ENCODE measurements around the gene LRP1. TPM values are rescaled to one million over a fixed set of nuclear protein-coding genes. Genes with fewer than 3 reads are reported as not detected.
"Not testable (repeated sequence)": the region's sequence is repeated elsewhere in the genome, so short reads cannot be mapped to it uniquely, and the experiment has no call there.

The LRP1 gene
- polyA plus RNA-seq, 1 donor (not counting 4 experiments of a cell fraction or from before 2014, with no cell fraction given), result 4.9 TPM

DNA sequence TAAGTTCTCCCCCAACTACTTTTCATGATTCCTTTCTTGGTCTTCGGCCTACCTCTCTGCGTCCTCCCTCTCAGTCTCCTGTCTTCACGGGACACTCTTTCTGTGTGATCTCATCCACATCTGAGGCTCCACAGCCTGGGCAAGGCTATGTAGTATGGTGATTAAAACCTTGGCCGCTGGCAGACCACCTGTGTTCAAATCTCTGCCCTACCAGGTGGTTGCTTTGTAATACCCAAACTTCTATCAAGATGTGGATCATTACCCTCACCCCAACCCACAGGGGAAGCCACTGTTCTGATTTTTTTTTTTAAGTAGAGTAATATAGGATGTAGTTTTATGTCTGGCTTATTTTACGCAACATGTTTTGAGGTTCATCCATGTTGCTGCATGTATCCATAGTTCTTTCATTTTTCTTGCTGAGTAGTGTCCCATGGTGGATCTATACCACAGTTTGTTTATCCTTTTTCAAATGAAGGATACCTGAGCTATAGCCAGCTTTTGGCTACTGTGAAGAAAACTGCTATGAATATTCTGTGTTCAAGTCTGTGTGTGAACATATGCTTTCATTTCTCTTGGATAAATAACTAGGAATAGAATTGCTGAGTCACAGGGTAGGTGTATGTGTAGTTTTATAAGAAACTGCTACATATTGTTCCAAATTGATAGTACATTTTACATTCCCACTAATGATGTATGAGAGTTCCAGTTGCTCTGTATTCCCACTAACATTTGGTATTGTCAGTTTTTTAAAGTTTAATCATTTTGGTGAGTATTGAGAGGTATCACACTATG, 8.8 kb upstream of the LRP1 start:
- H3K4me3 ChIP-seq (ENCODE audit: control insufficient read depth in 2 of 3, extremely low read depth in 1 of 3, insufficient read depth in 2 of 3, low read depth in 1 of 3, low read length in 3 of 3), result no peak overlapping the region
- no peaks in the 10 kb centered on the region for H4K20me1 ChIP-seq (ENCODE audit: control insufficient read depth, extremely low read depth, insufficient read depth, low read length)
- H3K27me3 ChIP-seq (ENCODE audit: control insufficient read depth, extremely low read depth, insufficient read depth, low read length), result no peaks in the 10 kb centered on the region
- dilution Hi-C loops (cut with MboI; ENCODE audit: extremely low pct_ligation_motif_present, low sequenced_read_pairs), result no loop called here
- no peaks in the 10 kb centered on the region for H3K36me3 ChIP-seq (ENCODE audit: control insufficient read depth in 2 of 2, extremely low read depth in 1 of 2, insufficient read depth in 2 of 2, low read length in 2 of 2)
- no peaks in the 10 kb centered on the region for H3K9me3 ChIP-seq (ENCODE audit: control insufficient read depth, low read depth, low read length)
- no peaks in the 10 kb centered on the region for H3K79me2 ChIP-seq (ENCODE audit: control insufficient read depth, insufficient read depth, low read length)
- TF ChIP-seq, protein P1, sequence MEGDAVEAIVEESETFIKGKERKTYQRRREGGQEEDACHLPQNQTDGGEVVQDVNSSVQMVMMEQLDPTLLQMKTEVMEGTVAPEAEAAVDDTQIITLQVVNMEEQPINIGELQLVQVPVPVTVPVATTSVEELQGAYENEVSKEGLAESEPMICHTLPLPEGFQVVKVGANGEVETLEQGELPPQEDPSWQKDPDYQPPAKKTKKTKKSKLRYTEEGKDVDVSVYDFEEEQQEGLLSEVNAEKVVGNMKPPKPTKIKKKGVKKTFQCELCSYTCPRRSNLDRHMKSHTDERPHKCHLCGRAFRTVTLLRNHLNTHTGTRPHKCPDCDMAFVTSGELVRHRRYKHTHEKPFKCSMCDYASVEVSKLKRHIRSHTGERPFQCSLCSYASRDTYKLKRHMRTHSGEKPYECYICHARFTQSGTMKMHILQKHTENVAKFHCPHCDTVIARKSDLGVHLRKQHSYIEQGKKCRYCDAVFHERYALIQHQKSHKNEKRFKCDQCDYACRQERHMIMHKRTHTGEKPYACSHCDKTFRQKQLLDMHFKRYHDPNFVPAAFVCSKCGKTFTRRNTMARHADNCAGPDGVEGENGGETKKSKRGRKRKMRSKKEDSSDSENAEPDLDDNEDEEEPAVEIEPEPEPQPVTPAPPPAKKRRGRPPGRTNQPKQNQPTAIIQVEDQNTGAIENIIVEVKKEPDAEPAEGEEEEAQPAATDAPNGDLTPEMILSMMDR (optimal IDR thresholded peaks at IDR 0.05 in 1 of 3, IDR thresholded peaks at IDR 0.05 in 1 of 3, conservative IDR thresholded peaks at IDR 0.05 in 1 of 3; ENCODE audit: extremely low read depth in 1 of 3, insufficient read depth in 2 of 3, low read length in 3 of 3), result no peak
- no peak for TF ChIP-seq EZH2 (IDR thresholded peaks at IDR 0.05; ENCODE audit: low read length)
- H3K9ac ChIP-seq (ENCODE audit: control insufficient read depth, extremely low read depth, insufficient read depth, low read length), result no peak overlapping the region
- peaks cover 21% of the 10 kb centered on the region for H3K4me1 ChIP-seq (ENCODE audit: control insufficient read depth, extremely low read depth, insufficient read depth, low read length)
- FAIRE-seq (no peak), DNase-seq (ENCODE audit: low read depth, low spot score) (no peak)
- peak overlapping the region; percentile 18 for H2AFZ ChIP-seq (ENCODE audit: control insufficient read depth, low read length)
- no peaks in the 10 kb centered on the region for H3K9me1 ChIP-seq (ENCODE audit: control insufficient read depth, extremely low read depth, insufficient read depth, low read length)
- peak overlapping the region; percentile 31 for H3K4me2 ChIP-seq (ENCODE audit: control insufficient read depth, extremely low read depth, insufficient read depth, low read depth, low read length)
- peak overlapping the region; percentile 53 for H3K27ac ChIP-seq (ENCODE audit: control insufficient read depth, insufficient read depth, low read length)

DNA sequence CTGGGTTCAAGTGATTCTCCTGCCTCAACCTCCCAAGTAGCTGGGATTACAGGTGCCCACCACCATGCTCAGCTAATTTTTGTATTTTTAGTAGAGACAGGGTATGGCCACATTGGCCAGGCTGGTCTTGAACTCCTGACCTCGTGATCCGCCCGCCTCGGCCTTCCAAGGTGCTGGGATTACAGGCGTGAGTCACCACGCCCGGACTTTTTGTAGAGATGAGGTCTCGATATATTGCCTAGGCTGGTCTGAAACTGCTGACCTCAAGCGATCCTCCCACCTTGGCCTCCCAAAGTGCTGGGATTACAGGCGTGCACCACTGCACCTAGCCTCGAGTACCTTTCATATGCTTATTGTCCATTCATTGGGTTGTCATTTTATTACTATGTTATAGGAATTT, 7.6 kb upstream of the LRP1 start:
- FAIRE-seq; H3K9me1 ChIP-seq (ENCODE audit: control insufficient read depth, extremely low read depth, insufficient read depth, low read length); H3K4me3 ChIP-seq (ENCODE audit: control insufficient read depth in 2 of 3, extremely low read depth in 1 of 3, insufficient read depth in 2 of 3, low read depth in 1 of 3, low read length in 3 of 3); H3K36me3 ChIP-seq (ENCODE audit: control insufficient read depth in 2 of 2, extremely low read depth in 1 of 2, insufficient read depth in 2 of 2, low read length in 2 of 2); dilution Hi-C loops (cut with MboI; ENCODE audit: extremely low pct_ligation_motif_present, low sequenced_read_pairs); H3K4me2 ChIP-seq (ENCODE audit: control insufficient read depth, extremely low read depth, insufficient read depth, low read depth, low read length); H3K9me3 ChIP-seq (ENCODE audit: control insufficient read depth, low read depth, low read length); DNase-seq (ENCODE audit: low read depth, low spot score); H3K79me2 ChIP-seq (ENCODE audit: control insufficient read depth, insufficient read depth, low read length); H2AFZ ChIP-seq (ENCODE audit: control insufficient read depth, low read length); H4K20me1 ChIP-seq (ENCODE audit: control insufficient read depth, extremely low read depth, insufficient read depth, low read length); H3K27me3 ChIP-seq (ENCODE audit: control insufficient read depth, extremely low read depth, insufficient read depth, low read length); H3K9ac ChIP-seq (ENCODE audit: control insufficient read depth, extremely low read depth, insufficient read depth, low read length); H3K27ac ChIP-seq (ENCODE audit: control insufficient read depth, insufficient read depth, low read length): not testable (repeated sequence)
- H3K4me1 ChIP-seq (ENCODE audit: control insufficient read depth, extremely low read depth, insufficient read depth, low read length), result peaks cover 21% of the 10 kb centered on the region

DNA sequence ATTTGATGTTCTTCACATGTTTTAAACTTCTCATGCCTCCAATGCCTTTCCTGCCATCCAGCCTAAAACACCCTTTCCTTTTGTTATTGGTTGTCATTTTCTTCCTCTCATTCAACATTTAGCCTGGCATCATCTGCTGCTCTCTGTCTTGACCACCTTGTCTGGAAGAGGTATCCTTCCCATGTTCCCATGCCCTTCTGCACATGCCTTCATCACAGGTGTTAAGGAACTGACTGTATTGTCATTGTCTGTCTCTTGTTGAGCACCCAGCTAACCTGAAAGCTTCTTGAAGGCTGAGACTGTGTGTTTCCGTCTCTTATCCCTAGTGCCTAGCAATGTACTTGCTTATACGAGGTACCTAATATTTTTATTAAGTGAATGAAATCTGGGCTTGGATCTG, 4.5 kb upstream of the LRP1 start:
- TF ChIP-seq, protein P1 (optimal IDR thresholded peaks at IDR 0.05 in 1 of 3, IDR thresholded peaks at IDR 0.05 in 1 of 3, conservative IDR thresholded peaks at IDR 0.05 in 1 of 3; ENCODE audit: extremely low read depth in 1 of 3, insufficient read depth in 2 of 3, low read length in 3 of 3), result no peak
- no peak for TF ChIP-seq EZH2 (IDR thresholded peaks at IDR 0.05; ENCODE audit: low read length)
- DNase-seq (ENCODE audit: low read depth, low spot score) (no peak), FAIRE-seq (no peak)
- Histone ChIP-seq H3K4me2 (ENCODE audit: control insufficient read depth, extremely low read depth, insufficient read depth, low read depth, low read length) (no peak overlapping the region), H3K4me1 (ENCODE audit: control insufficient read depth, extremely low read depth, insufficient read depth, low read length) (peaks cover 21% of the 10 kb centered on the region), H3K9me1 (ENCODE audit: control insufficient read depth, extremely low read depth, insufficient read depth, low read length) (no peaks in the 10 kb centered on the region), H3K4me3 (ENCODE audit: control insufficient read depth in 2 of 3, extremely low read depth in 1 of 3, insufficient read depth in 2 of 3, low read depth in 1 of 3, low read length in 3 of 3) (no peak overlapping the region), H3K9me3 (ENCODE audit: control insufficient read depth, low read depth, low read length) (no peaks in the 10 kb centered on the region), H3K27ac (ENCODE audit: control insufficient read depth, insufficient read depth, low read length) (no peak overlapping the region), H2AFZ (ENCODE audit: control insufficient read depth, low read length) (no peak overlapping the region), H3K79me2 (ENCODE audit: control insufficient read depth, insufficient read depth, low read length) (no peaks in the 10 kb centered on the region), H4K20me1 (ENCODE audit: control insufficient read depth, extremely low read depth, insufficient read depth, low read length) (no peaks in the 10 kb centered on the region), H3K9ac (ENCODE audit: control insufficient read depth, extremely low read depth, insufficient read depth, low read length) (no peak overlapping the region), H3K36me3 (ENCODE audit: control insufficient read depth in 2 of 2, extremely low read depth in 1 of 2, insufficient read depth in 2 of 2, low read length in 2 of 2) (no peaks in the 10 kb centered on the region), H3K27me3 (ENCODE audit: control insufficient read depth, extremely low read depth, insufficient read depth, low read length) (no peaks in the 10 kb centered on the region)
- dilution Hi-C loops (cut with MboI; ENCODE audit: extremely low pct_ligation_motif_present, low sequenced_read_pairs), result no loop called here
